Breast epithelium (tissue), 4 donors: Measurements from ENCODE around the gene IQCH. TPM values are rescaled to one million over a fixed set of nuclear protein-coding genes. Genes with fewer than 3 reads are reported as not detected.
"Not testable (repeated sequence)": the region's sequence is repeated elsewhere in the genome, so short reads cannot be mapped to it uniquely, and the experiment has no call there.

ENCODE experiments used
- DNase-seq, 2 donors: peaks; one replicate each; pipeline ENCODE4 v3.0.0-alpha.2; 2019; ENCODE audit warnings: low spot score in 2 of 2
- H3K27ac ChIP-seq, 2 donors: fragments of 200-600 bp; sonication (generic) in 1 of 2; one replicate each; pipeline ENCODE4 v1.5.1; 2016 to 2019; ENCODE audit warnings: mild to moderate bottlenecking in 1 of 2
- H3K27me3 ChIP-seq, 2 donors: fragments of 200-600 bp; sonication (generic) in 1 of 2; one replicate each; pipeline versions ENCODE4 v1.5.1 to v1.6.0; 2017 to 2019; ENCODE audit warnings: control low read depth in 1 of 2, mild to moderate bottlenecking in 1 of 2
- H3K36me3 ChIP-seq: fragments of 200-600 bp; one replicate; pipeline ENCODE4 v1.5.1; 2019
- H3K4me1 ChIP-seq, 2 donors: fragments of 200-600 bp; sonication (generic); one replicate each; pipeline ENCODE4 v1.5.1; 2016 to 2019; ENCODE audit warnings: control low read depth in 1 of 2
- H3K4me3 ChIP-seq, 3 donors: fragments of 200-600 bp; sonication (generic); 1 replicate in 2 of 3; 2 replicates in 1 of 3; pipeline ENCODE4 v1.5.1; 2016 to 2019; ENCODE audit warnings: mild to moderate bottlenecking in 3 of 3, moderate library complexity in 2 of 3
- H3K9me3 ChIP-seq, 2 donors: fragments of 200-600 bp; sonication (generic) in 1 of 2; one replicate each; pipeline ENCODE4 v1.5.1; 2016 to 2019; ENCODE audit warnings: control low read depth in 1 of 2
- CTCF ChIP-seq, 3 donors: fragments of 450-650 bp; IDR thresholded peaks; one replicate each; pipeline ENCODE4 v1.5.1; 2016 to 2017; ENCODE audit warnings: antibody characterized with exemption in 3 of 3, mild to moderate bottlenecking in 3 of 3, moderate library complexity in 3 of 3
- POLR2A ChIP-seq: fragments of 450-650 bp; IDR thresholded peaks from one replicate; pipeline ENCODE4 v1.6.1; 2016; ENCODE audit warnings: antibody characterized with exemption, mild to moderate bottlenecking, moderate library complexity
- POLR2AphosphoS5 ChIP-seq, 3 donors: sonication (generic); formaldehyde crosslinking; IDR thresholded peaks; one replicate each; pipeline ENCODE4 v1.6.1; 2017; ENCODE audit warnings: antibody characterized with exemption in 3 of 3
- intact Hi-C: fragments of 100-400 bp; cut with DNase I; formaldehyde crosslinking; loops from one replicate; pipeline ENCODE4 v1.15.1; 2023; ENCODE audit warnings: low total_unique reads
- total RNA-seq, 3 donors: library from RNA; depleted of rRNA; stranded (reverse); fragments of >200 nt; gene quantifications; one replicate each; pipeline ENCODE4 v1.1.0, GENCODE V29; 2016

IQCH gene
- total RNA-seq, 3 donors from 2014 or later, result 0.64 to 11.9 (median 6.6) TPM

- Histone ChIP-seq H3K27ac (no peak overlapping the region), H3K9me3 (no peaks in the 10 kb centered on the region), H3K4me3 (no peak overlapping the region), H3K4me1 (no peaks in the 10 kb centered on the region), H3K27me3 (no peaks in the 10 kb centered on the region), H3K36me3 (no peaks in the 10 kb centered on the region)
- no peak for TF ChIP-seq POLR2AphosphoS5 (IDR thresholded peaks at IDR 0.05)
- peak; percentile 43 to 65 (median 62) for TF ChIP-seq CTCF (IDR thresholded peaks at IDR 0.05)
- no peak for TF ChIP-seq POLR2A
- intact Hi-C loops, result no loop called here
- DNase-seq, result no peak
Measured at GRCh38 chr15:67433495-67434099, 179.0 kb downstream of the IQCH start.

GRCh38 chr15:67436351-67437250 lies 182.0 kb downstream of the IQCH start:
- H3K27me3 ChIP-seq, H3K36me3 ChIP-seq, intact Hi-C loops, H3K9me3 ChIP-seq, H3K27ac ChIP-seq, DNase-seq, H3K4me1 ChIP-seq, H3K4me3 ChIP-seq: not testable (repeated sequence)

GRCh38 chr15:67444100-67444499 lies 189.5 kb downstream of the IQCH start:
- no peak overlapping the region for H3K4me3 ChIP-seq
- no peak for DNase-seq
- no peak for TF ChIP-seq CTCF (IDR thresholded peaks at IDR 0.05)
- TF ChIP-seq POLR2A, result no peak
- no peak for TF ChIP-seq POLR2AphosphoS5 (IDR thresholded peaks at IDR 0.05)
- H3K9me3 ChIP-seq, result no peaks in the 10 kb centered on the region
- no peaks in the 10 kb centered on the region for H3K36me3 ChIP-seq
- H3K27ac ChIP-seq, result no peak overlapping the region
- intact Hi-C loops, result no loop called here
- no peaks in the 10 kb centered on the region for H3K4me1 ChIP-seq
- H3K27me3 ChIP-seq, result no peaks in the 10 kb centered on the region

GRCh38 chr15:67446449-67446848 lies 191.9 kb downstream of the IQCH start:
- Histone ChIP-seq H3K4me3 (no peak overlapping the region), H3K36me3 (no peaks in the 10 kb centered on the region), H3K9me3 (no peaks in the 10 kb centered on the region), H3K27me3 (no peaks in the 10 kb centered on the region), H3K4me1 (no peaks in the 10 kb centered on the region), H3K27ac (no peak overlapping the region)
- no peak for DNase-seq
- TF ChIP-seq POLR2AphosphoS5 (IDR thresholded peaks at IDR 0.05), result no peak
- no peak for TF ChIP-seq CTCF (IDR thresholded peaks at IDR 0.05)
- TF ChIP-seq POLR2A, result no peak
- intact Hi-C loops, result no loop called here

GRCh38 chr15:67448372-67448771 lies 193.8 kb downstream of the IQCH start:
- H3K27ac ChIP-seq, H3K36me3 ChIP-seq, H3K4me3 ChIP-seq, H3K9me3 ChIP-seq, H3K4me1 ChIP-seq, DNase-seq, H3K27me3 ChIP-seq, intact Hi-C loops: not testable (repeated sequence)

- H3K27ac ChIP-seq, H3K4me3 ChIP-seq, H3K27me3 ChIP-seq, intact Hi-C loops, H3K9me3 ChIP-seq, H3K36me3 ChIP-seq, H3K4me1 ChIP-seq, DNase-seq: not testable (repeated sequence)
Measured at GRCh38 chr15:67453703-67454102, 199.1 kb downstream of the IQCH start.
